Stimulated activated naive CD8-positive, alpha-beta T cell treated with anti-CD3 and anti-CD28 coated beads, Interleukin-15, amount 100 ng/mL, for 72 hours (primary cell): ENCODE measurements around the gene PDHA1.
A peak's percentile ranks its signal among the peaks of the same experiment; 100 is the strongest.

ENCODE experiments used
- ATAC-seq: fragments of 150-1000 bp; cut with Tn5 transposase; 2 replicates; pipeline ENCODE4 v1.10.0; 2021; ENCODE audit warnings: mild to moderate bottlenecking, moderate library complexity
- DNase-seq, 2 donors: peaks; one replicate each; pipeline ENCODE4 v3.0.0; 2021 to 2022
- H3K27ac Mint-ChIP-seq, 2 donors: one replicate each; pipeline ENCODE4 v1.8.0; 2022; ENCODE audit warnings: mild to moderate bottlenecking in 2 of 2, mixed read lengths in 2 of 2, moderate library complexity in 2 of 2
- H3K27me3 Mint-ChIP-seq: one replicate; pipeline ENCODE4 v1.8.0; 2022; ENCODE audit warnings: mixed read lengths
- H3K4me1 Mint-ChIP-seq: one replicate; pipeline ENCODE4 v1.8.0; 2022; ENCODE audit warnings: mild to moderate bottlenecking, mixed read lengths
- H3K4me3 Mint-ChIP-seq, 2 donors: one replicate each; pipeline ENCODE4 v1.8.0; 2022; ENCODE audit warnings: mild to moderate bottlenecking in 2 of 2, mixed read lengths in 2 of 2, moderate library complexity in 1 of 2
- H3K9me3 Mint-ChIP-seq, 2 donors: one replicate each; pipeline ENCODE4 v1.8.0; 2022; ENCODE audit warnings: mixed read lengths in 2 of 2

PDHA1 gene

DNA sequence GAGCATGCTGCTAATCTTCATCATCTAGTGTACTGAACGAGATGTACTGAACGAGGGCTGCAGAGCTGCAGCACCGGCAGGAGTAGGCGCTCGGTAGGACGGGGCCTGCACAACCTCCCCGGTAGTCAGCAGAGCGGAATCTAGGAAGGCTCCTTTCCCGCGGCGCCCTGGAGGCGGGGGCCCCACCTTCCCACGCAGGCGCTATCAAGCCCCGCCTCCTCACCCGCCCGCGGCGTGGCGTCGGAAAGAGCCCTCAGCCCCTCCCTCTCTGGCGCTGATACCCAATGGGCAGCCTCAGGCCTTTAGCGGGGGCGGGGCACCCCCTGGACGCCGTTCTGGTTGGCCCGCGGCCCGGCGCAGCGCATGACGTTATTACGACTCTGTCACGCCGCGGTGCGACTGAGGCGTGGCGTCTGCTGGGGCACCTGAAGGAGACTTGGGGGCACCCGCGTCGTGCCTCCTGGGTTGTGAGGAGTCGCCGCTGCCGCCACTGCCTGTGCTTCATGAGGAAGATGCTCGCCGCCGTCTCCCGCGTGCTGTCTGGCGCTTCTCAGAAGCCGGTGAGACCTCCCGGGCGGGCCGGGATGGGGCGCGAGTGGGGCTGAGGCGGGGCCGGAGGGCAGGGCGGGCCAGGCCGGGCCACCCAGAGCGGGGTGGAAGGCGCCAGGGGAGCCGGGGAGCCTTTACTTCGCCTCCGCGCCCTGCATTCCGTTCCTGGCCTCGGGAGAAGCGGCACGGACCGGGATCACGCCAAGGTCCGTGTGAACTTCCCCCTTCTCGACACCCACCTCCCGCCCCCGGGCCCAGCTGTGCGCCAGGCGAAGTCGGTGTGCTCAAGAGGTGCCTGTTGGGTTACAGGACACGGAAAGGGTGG, at the start of gene PDHA1:
Gene PDHA1 (plus strand): TSS at position 393 of the 874 bp plus-strand sequence. CDS start 111 bp downstream, at position 504.
- Mint-ChIP-seq H3K27ac (peak within 1 kb of the TSS; percentile 86 to 96), H3K9me3 (no peaks in the 10 kb centered on the region), H3K27me3 (no peaks in the 10 kb centered on the region), H3K4me3 (peak within 1 kb of the TSS; percentile 83 to 90), H3K4me1 (peaks cover 31% of the 10 kb centered on the region)
- peak; percentile 88 to 94 for DNase-seq
- peak; percentile 98 for ATAC-seq

DNA sequence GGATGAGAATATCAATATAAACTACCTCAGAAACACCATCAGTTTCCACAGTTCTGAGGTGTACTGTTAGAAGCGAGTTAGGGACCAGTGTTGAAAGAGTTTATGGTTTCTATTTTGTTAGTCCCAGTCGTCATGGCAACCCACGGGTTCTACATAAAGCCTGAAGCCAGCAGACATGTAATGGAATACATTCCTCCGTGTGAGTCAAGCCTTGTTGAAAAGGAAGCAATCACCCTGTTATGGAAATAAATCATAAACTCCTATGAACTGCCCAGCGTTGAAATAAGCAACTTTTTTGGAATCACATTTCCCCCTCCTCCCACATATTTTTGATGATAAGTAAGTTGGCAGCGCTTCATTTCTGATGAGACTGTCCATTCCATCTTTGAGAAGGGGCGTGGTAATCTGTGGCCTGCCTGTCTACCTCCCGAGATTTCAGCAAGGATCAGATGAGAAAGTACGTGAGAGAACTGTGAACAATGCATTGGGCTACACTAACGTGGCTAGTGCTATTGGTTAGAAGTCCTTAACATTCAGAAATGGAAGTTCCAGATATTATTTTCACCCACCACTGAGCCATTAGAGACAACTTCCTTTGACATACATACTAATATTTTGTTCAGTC, 40.4 kb upstream of the PDHA1 start:
- Mint-ChIP-seq H3K27me3 (no peaks in the 10 kb centered on the region), H3K9me3 (no peaks in the 10 kb centered on the region), H3K4me1 (no peaks in the 10 kb centered on the region), H3K27ac (no peak overlapping the region), H3K4me3 (no peak overlapping the region)
- ATAC-seq (no peak), DNase-seq (no peak)

DNA sequence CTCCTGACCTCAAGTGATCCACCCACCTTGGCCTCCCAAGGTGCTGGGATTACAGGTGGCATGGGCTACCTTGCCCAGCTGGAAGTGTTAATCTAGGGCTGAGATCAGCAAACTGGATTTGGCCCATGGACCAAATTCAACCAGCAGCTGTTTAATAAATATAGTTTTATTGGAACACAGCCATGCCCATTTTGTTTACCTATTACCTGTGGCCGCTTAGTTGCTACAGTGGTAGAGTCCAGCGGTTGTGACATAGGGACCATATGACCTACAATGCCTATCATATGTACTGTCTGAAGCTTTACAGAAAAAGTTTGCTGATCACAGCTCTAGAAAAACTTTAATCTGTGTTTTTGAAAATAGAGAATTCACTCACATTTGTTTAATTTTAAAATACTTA, 17.2 kb upstream of the PDHA1 start:
- Mint-ChIP-seq H3K27me3 (no peaks in the 10 kb centered on the region), H3K27ac (no peak overlapping the region), H3K4me3 (no peak overlapping the region), H3K9me3 (no peaks in the 10 kb centered on the region), H3K4me1 (no peaks in the 10 kb centered on the region)
- DNase-seq (no peak), ATAC-seq (no peak)

DNA sequence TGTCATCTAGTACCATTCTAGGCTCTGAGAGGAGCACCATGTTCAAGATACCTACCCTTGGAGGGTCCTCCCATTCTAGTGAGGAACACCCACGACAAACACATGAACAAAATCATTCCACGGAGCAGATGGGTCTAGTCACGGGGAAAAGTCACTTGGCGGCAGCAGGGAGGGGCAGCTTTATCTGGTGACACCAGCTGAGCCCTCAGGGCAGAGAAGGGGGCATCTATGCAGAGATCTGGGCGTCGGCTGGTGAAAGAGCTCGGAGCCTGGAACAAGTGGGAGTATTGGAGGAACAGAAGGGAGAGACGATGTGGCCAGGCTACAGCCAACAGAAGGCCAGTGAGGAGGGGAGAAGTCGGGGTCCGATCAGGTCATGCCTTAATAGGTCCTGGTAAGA, 11.9 kb upstream of the PDHA1 start:
- DNase-seq (no peak), ATAC-seq (no peak)
- no peak overlapping the region for H3K4me3 Mint-ChIP-seq
- no peaks in the 10 kb centered on the region for H3K4me1 Mint-ChIP-seq
- H3K27me3 Mint-ChIP-seq = no peaks in the 10 kb centered on the region
- H3K9me3 Mint-ChIP-seq = no peaks in the 10 kb centered on the region
- no peak overlapping the region for H3K27ac Mint-ChIP-seq

DNA sequence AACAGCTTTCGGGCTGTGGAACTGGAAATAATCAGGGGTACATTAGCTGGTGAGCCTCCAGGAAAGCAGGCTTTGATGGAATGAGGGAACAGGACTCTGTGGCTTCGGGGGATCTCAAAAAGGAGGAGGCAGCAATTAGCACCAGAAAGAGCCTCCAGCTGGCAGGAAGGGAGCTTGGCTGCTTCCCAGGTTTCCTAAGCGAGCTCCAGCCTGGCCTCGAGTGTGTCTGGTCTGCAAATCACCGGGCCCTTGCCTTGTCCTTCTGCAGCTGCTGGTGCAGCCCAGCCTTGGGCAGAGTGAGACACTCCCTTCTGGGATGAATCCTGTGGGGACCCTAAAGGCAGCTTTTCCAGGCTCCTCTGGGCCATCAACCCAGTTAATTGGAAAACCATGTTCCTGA, 10.7 kb upstream of the PDHA1 start:
- no peaks in the 10 kb centered on the region for H3K27me3 Mint-ChIP-seq
- no peak overlapping the region for H3K27ac Mint-ChIP-seq
- no peak overlapping the region for H3K4me3 Mint-ChIP-seq
- ATAC-seq (no peak), DNase-seq (no peak)
- H3K9me3 Mint-ChIP-seq = no peaks in the 10 kb centered on the region
- no peaks in the 10 kb centered on the region for H3K4me1 Mint-ChIP-seq

DNA sequence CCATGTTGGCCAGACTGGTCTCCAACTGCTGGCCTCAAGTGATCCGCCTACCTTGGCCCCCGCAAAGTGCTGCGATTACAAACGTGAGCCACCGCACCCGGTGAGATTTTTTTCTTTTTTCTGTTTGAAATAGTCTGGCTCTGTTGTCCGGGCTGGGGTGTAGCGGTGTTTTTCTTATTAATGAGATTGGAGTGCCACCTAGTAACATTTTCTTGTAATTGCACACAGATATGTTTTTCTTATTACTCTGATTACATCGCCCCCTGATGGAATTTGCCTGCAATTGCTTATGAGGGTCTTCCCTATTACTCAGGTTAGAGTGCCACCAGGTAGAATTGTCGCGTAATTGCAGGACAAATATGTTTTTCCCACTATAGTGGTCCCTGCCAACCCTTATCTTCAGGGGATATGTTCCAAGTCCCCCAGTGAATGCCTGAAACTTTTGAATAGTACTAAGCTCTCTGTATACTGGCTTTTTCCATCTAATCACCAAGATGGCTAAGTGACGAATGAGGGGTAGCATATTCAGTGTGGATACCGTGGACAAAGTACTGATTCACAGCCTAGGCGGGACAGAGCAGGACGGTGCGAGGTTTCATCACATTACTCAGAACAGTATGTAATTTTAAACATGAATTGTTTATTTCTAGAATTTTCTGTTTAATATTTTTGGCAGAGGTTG, 8.6 kb upstream of the PDHA1 start:
- Mint-ChIP-seq H3K4me3 (no peak overlapping the region), H3K9me3 (no peaks in the 10 kb centered on the region), H3K4me1 (no peaks in the 10 kb centered on the region), H3K27ac (no peak overlapping the region), H3K27me3 (no peaks in the 10 kb centered on the region)
- ATAC-seq (peak; percentile 68), DNase-seq (peak; percentile 17 to 23)

DNA sequence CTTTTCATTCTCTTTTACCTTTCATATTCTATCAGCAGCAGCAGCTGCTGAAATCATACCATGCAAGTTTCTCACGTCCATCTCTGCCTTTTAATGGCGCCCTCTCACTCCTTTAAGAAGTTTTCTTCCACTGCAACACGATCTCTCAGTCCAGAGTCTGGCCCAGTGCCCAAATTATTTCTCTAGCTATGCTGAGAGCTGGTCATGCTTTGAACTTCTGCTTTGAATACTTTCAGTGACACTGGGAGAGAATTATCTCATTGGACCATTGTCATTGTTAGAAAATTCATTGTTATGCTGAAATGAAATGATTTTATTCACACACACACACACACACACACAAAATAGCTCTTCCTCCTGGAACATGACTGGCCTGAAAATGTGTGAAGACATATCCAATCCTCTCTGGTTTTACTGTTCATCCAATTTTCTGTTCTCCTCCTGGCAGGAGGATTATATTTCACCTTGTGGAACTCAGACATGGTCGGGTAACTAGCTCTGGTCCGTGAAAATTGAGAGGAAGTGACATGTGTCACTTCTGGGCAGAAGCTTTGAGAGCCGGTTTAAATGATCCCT, 1.3 kb upstream of the PDHA1 start:
- no peaks in the 10 kb centered on the region for H3K9me3 Mint-ChIP-seq
- DNase-seq (no peak), ATAC-seq (no peak)
- peak overlapping the region in 1 of 2 donors; percentile 83 for H3K4me3 Mint-ChIP-seq
- no peak overlapping the region for H3K27ac Mint-ChIP-seq
- no peaks in the 10 kb centered on the region for H3K27me3 Mint-ChIP-seq
- H3K4me1 Mint-ChIP-seq = peaks cover 19% of the 10 kb centered on the region

DNA sequence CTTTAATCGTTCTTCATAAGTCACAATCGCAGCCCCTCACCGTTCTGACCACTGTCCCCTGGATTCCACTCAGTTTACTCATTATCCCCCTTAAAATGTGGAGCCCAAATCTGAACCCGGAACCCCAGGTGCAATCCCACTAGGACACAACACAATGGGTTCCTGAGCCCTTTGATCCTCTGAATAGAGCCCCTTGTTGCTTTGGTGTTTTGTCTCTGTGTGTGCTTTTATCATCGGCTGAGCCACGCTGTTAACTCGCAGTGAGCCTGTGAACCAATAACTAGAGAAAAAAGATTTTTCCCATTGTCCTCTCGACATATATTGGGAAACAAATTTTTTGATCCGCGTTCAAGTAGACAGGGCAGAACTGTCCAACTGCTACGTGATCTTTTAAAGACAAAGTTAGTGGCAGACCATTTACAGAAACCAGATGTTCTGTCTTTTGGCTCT, 617 bp upstream of the PDHA1 start:
- Mint-ChIP-seq H3K9me3 (no peaks in the 10 kb centered on the region), H3K4me3 (peak overlapping the region; percentile 83 to 90), H3K4me1 (peaks cover 26% of the 10 kb centered on the region), H3K27me3 (no peaks in the 10 kb centered on the region), H3K27ac (peak overlapping the region in 1 of 2 donors; percentile 65)
- DNase-seq (no peak), ATAC-seq (no peak)

DNA sequence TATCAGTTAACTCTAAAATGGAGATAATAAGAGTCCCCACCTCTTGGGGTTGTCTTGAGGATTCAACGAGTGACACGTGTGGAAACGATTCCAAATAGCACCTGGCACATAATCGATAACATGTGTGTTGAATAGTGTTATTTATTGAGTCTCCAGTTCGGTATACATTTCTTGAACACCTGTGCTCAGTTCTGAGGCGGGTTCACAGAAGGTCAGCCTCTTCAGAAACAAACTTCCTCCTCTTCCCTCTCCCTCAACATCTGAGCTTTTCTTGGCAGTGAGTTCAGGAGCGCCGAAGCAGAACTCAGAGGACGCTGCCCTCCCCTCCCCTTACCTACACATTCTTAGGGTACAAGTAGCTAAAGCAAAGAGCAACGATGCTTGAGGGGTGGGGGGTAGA, 934 bp downstream of the PDHA1 start:
- Mint-ChIP-seq H3K27ac (peak overlapping the region in 1 of 2 donors; percentile 92), H3K4me1 (peaks cover 35% of the 10 kb centered on the region), H3K4me3 (peak overlapping the region; percentile 83 to 90), H3K9me3 (no peaks in the 10 kb centered on the region), H3K27me3 (no peaks in the 10 kb centered on the region)
- no peak for DNase-seq
- ATAC-seq = no peak

DNA sequence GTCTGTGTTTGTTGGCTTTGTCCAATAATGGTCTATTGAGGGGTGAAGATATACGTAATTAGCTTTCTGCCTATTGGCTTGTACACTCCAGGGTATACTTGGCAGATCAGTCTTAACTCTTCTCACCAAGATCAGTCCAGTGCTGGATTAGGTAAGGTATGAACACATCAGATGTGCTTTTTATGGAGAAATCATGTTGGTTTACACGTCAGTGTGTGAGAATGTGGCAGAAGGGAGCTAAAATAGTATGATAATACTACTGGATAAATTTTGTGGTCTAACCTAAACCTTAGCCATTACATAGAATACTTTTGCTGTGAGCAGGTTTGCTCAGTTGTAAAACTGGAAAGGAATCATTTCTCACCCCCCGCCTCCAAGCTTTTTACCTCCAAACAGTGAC, 4.2 kb downstream of the PDHA1 start:
- ATAC-seq (no peak), DNase-seq (no peak)
- peaks cover 41% of the 10 kb centered on the region for H3K4me1 Mint-ChIP-seq

DNA sequence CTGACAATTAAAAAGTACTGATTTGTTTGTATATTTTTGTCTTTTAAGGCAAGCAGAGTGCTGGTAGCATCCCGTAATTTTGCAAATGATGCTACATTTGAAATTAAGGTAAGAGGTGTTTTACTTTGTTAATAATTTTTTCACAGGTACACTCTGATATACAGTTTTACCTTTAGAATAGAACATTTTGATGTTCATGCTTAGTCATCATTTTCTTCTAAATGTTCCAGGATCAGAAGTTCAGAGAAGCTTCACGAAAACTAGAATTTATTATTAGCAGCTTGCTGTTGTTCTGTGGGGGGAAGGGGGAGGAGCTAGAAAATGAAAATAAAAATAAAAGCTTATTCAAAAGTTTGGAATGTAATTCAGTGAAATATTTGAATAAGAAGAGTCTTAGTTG, 5.5 kb downstream of the PDHA1 start:
- H3K4me1 Mint-ChIP-seq = peaks cover 36% of the 10 kb centered on the region
- no peak overlapping the region for H3K4me3 Mint-ChIP-seq
- no peak for DNase-seq
- no peak for ATAC-seq
- H3K27ac Mint-ChIP-seq = no peak overlapping the region
- no peaks in the 10 kb centered on the region for H3K27me3 Mint-ChIP-seq
- H3K9me3 Mint-ChIP-seq = no peaks in the 10 kb centered on the region

More for the DNA sequence above, 4.2 kb downstream of the PDHA1 start:
- Mint-ChIP-seq H3K27me3 (no peaks in the 10 kb centered on the region), H3K27ac (no peak overlapping the region), H3K9me3 (no peaks in the 10 kb centered on the region), H3K4me3 (no peak overlapping the region)

DNA sequence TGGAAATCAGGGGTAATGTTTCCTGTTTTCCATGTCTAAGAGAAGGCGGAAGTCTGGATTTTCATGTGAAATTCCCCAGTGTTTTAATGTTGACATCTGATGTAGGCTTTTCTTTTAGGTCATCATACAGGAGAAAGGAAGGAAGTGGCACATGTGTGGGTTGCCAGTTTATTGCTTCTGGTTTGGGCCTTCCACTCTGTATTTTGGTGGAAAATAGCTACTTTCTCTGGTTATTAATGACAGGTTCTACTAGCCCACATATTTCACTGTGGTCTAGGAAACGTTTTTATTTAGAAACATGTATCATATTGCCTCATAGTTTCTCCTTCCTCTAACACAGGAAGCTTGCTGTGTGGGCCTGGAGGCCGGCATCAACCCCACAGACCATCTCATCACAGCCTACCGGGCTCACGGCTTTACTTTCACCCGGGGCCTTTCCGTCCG, 7.2 kb downstream of the PDHA1 start:
- ATAC-seq (peak; percentile 97), DNase-seq (peak in 1 of 2 donors; percentile 51)
- Mint-ChIP-seq H3K27me3 (no peaks in the 10 kb centered on the region), H3K4me1 (peaks cover 36% of the 10 kb centered on the region), H3K27ac (peak overlapping the region; percentile 93 to 94), H3K4me3 (peak overlapping the region; percentile 50 to 60), H3K9me3 (no peaks in the 10 kb centered on the region)

DNA sequence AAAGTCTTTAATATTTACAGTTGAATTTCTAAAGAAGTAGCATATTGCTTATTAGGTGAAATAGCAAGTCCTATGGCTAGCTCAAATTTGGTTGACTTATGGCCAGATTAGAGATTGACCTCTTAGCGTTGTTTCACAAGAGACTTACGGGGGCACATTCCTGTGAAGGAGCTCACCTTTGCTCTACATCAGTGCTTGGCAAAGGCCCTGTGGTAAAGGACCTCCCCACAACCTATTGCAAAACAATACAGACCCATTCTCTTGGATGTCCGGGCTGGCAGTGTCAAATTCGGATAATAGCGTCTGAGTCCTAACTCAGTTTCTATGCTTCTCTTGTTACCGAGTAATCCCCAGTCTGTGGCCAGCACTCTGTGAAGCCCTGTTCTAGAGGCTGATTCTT, 10.9 kb downstream of the PDHA1 start:
- no peak overlapping the region for H3K27ac Mint-ChIP-seq

DNA sequence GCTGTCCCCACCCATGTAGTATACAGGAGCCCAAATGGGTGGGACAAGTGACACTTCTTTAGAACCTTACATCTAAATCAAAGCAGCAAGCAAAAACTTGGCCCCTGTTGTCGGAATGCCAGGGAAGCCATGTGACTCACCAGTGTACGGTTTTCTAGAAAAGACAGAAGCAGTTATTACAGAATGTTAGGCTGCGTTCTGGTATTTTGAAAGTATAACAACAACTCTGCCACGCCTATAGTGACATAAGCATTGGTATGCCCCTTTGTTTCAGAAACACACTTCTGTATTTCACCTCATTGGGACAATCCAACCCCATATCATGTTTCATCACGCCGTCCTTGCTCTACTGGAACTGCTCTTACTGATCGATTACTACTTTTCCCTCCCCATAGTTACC, 14.8 kb downstream of the PDHA1 start:
- Mint-ChIP-seq H3K27ac (no peak overlapping the region), H3K27me3 (no peaks in the 10 kb centered on the region), H3K4me1 (no peaks in the 10 kb centered on the region), H3K4me3 (no peak overlapping the region), H3K9me3 (no peaks in the 10 kb centered on the region)
- ATAC-seq (no peak), DNase-seq (no peak)

More for the DNA sequence above, 10.9 kb downstream of the PDHA1 start:
- H3K4me1 Mint-ChIP-seq = peaks cover 14% of the 10 kb centered on the region
- no peak for ATAC-seq
- H3K4me3 Mint-ChIP-seq = no peak overlapping the region
- H3K27me3 Mint-ChIP-seq = no peaks in the 10 kb centered on the region
- DNase-seq = no peak
- no peaks in the 10 kb centered on the region for H3K9me3 Mint-ChIP-seq

DNA sequence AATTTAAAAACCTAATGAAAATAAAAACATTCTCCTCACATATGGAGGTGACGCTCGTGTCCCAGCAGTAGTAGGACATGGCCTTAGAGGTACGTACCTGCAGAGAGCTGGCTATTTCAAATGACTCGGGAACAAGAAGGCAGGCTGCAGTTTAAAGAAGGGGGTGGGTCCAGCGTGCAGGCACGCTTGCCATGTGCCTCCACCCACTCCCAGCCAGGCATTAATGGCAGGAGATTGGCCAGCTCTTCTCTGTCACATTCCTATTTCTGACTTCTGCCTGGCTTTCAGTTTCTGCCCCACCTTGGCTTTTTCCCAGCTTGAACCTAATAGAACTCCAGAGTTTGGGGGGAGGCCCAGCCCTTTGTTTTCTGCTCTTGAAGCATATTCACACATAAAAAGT, 17.2 kb downstream of the PDHA1 start:
- ATAC-seq (no peak), DNase-seq (no peak)
- Mint-ChIP-seq H3K4me3 (no peak overlapping the region), H3K9me3 (no peaks in the 10 kb centered on the region), H3K4me1 (no peaks in the 10 kb centered on the region), H3K27ac (no peak overlapping the region), H3K27me3 (no peaks in the 10 kb centered on the region)
